D721Med (cell line): ENCODE measurements around the gene EDA.
"Not testable (repeated sequence)": the region's sequence is repeated elsewhere in the genome, so short reads cannot be mapped to it uniquely, and the experiment has no call there.

ENCODE experiments used
- DNase-seq: peaks from one replicate; pipeline ENCODE4 v3.0.0; 2011; ENCODE audit warnings: low spot score; ENCODE audit not compliant: insufficient read length
- FAIRE-seq: peaks from 2 replicates; lab custom pipeline; 2011; peaks lifted over from hg19 to GRCh38; lab: Jason Lieb, UNC
- TF ChIP-seq, protein P1 (sequence below): IDR thresholded peaks from 2 replicates; pipeline ENCODE4 v1.5.1; 2012; ENCODE audit warnings: mild to moderate bottlenecking, control low read depth; ENCODE audit not compliant: insufficient read depth; ENCODE audit errors: missing control alignments

The EDA gene

GRCh38 chrX:69844636-69845035 is 228.7 kb downstream of the EDA start:
- no peak for FAIRE-seq
- TF ChIP-seq, protein P1, sequence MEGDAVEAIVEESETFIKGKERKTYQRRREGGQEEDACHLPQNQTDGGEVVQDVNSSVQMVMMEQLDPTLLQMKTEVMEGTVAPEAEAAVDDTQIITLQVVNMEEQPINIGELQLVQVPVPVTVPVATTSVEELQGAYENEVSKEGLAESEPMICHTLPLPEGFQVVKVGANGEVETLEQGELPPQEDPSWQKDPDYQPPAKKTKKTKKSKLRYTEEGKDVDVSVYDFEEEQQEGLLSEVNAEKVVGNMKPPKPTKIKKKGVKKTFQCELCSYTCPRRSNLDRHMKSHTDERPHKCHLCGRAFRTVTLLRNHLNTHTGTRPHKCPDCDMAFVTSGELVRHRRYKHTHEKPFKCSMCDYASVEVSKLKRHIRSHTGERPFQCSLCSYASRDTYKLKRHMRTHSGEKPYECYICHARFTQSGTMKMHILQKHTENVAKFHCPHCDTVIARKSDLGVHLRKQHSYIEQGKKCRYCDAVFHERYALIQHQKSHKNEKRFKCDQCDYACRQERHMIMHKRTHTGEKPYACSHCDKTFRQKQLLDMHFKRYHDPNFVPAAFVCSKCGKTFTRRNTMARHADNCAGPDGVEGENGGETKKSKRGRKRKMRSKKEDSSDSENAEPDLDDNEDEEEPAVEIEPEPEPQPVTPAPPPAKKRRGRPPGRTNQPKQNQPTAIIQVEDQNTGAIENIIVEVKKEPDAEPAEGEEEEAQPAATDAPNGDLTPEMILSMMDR = no peak

DNA sequence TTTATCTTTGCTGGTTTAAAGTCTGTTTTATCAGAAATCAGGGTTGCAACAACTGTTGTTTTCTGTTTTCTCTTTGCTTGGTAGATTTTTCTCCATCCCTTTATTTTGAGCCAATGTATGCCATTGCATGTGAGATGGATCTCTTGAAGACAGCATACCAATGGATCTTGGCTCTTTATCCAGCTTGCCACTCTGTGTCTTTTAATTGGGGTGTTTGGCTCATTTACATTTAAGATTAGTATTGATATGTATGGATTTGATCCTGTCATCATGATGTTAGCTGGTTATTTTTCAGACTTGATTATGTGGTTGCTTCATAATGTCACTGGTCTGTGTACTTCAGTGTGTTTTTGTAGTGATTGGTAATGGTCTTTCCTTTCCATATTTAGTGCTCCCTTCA is 244.1 kb downstream of the EDA start:
- not testable (repeated sequence) for FAIRE-seq, DNase-seq

More at GRCh38 chrX:69844636-69845035, 228.7 kb downstream of the EDA start:
- no peak for DNase-seq

- no peak for DNase-seq
- TF ChIP-seq, protein P1 = no peak
- FAIRE-seq = no peak
These were observed 260.3 kb downstream of the EDA start for GRCh38 chrX:69876221-69876620.

GRCh38 chrX:69884210-69884609 is 268.3 kb downstream of the EDA start:
- TF ChIP-seq, protein P1 = no peak
- DNase-seq (no peak), FAIRE-seq (no peak)

GRCh38 chrX:69896046-69896445 is 280.1 kb downstream of the EDA start:
- DNase-seq (no peak), FAIRE-seq (no peak)
- TF ChIP-seq, protein P1 = no peak

- FAIRE-seq (no peak), DNase-seq (no peak)
- TF ChIP-seq, protein P1 = no peak
These were observed 284.6 kb downstream of the EDA start for GRCh38 chrX:69900491-69900890.

DNA sequence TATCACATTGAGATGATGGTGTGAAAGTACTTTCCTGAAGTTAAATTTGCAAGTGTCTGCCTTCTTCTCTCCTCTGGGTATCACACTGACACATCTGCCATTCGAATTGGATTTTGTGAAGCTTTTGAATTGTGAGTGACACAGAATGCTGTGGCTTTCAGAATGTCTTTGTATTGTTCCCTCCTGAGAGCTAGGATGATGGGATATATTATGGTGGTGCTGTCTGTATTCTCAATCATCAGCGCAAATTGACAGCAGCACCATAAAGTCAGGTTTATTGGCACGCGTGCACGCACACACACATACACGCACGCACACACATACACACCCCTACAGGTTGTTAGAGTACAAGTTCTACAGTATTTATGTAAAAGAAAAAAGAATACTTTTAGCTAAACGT is 290.5 kb downstream of the EDA start:
- FAIRE-seq (no peak), DNase-seq (no peak)
- TF ChIP-seq, protein P1 = no peak

- no peak for FAIRE-seq
- no peak for DNase-seq
- TF ChIP-seq, protein P1 = no peak
These were observed 298.9 kb downstream of the EDA start for GRCh38 chrX:69914781-69915180.
